B cell (primary cell): ENCODE data around the gene SNAP47. TPM values are rescaled to one million over a fixed set of nuclear protein-coding genes. Genes with fewer than 3 reads are reported as not detected.
A peak's percentile ranks its signal among the peaks of the same experiment; 100 is the strongest.

ENCODE experiments used
- ATAC-seq: fragments of 200-7000 bp; cut with Tn5 transposase; one replicate; pipeline ENCODE4 v1.10.0; 2021; ENCODE audit warnings: low read depth, mild to moderate bottlenecking, moderate number of reproducible peaks, moderate library complexity
- CTCF ChIA-PET: fragments of 350-600 bp; sonication (Branson Sonifier 250); formaldehyde crosslinking; loops from one replicate; lab custom pipeline; 2021; ENCODE audit warnings: antibody characterized with exemption, inconsistent platforms; lab: Charles Lee
- POLR2A ChIA-PET: fragments of 350-600 bp; sonication (Branson Sonifier 250); formaldehyde crosslinking; loops from one replicate; lab custom pipeline; 2021; ENCODE audit warnings: antibody characterized with exemption; lab: Charles Lee
- DNase-seq: peaks from one replicate; pipeline ENCODE4 v3.0.0; 2013
- H2AFZ ChIP-seq: 2 replicates; pipeline ENCODE4 v1.6.1; 2012; ENCODE audit warnings: mild to moderate bottlenecking, low read depth, low read length; ENCODE audit not compliant: insufficient read depth, poor library complexity, severe bottlenecking
- H3K27ac ChIP-seq, 2 donors: 1 replicate in 1 of 2; 2 replicates in 1 of 2; pipeline ENCODE4 v1.5.1; 2012 to 2013; ENCODE audit warnings: low read length in 2 of 2, mild to moderate bottlenecking in 2 of 2, moderate library complexity in 1 of 2
- H3K27me3 ChIP-seq, 4 experiments: fragments of 200-600 bp in 1 of 4; sonication (generic) in 1 of 4; replicated peaks in 1 of 4; 1 replicate in 2 of 4; 2 replicates in 2 of 4; pipeline versions ENCODE4 v1.6.1 to v1.7.0; 2013 to 2016; ENCODE audit warnings: low read length in 3 of 4, mild to moderate bottlenecking in 2 of 4, mixed read lengths in 1 of 4, moderate library complexity in 1 of 4; ENCODE audit not compliant: insufficient read depth in 4 of 4, control insufficient read depth in 3 of 4; ENCODE audit errors: control extremely low read depth in 1 of 4
- H3K36me3 ChIP-seq, 2 experiments: replicated peaks in 1 of 2; 1 replicate in 1 of 2; 2 replicates in 1 of 2; pipeline versions ENCODE4 v1.6.1 to v1.7.1; 2013; ENCODE audit warnings: low read length in 1 of 2; ENCODE audit not compliant: insufficient read depth in 2 of 2, control insufficient read depth in 1 of 2; ENCODE audit errors: control extremely low read depth in 1 of 2, extremely low read depth in 1 of 2
- H3K4me1 ChIP-seq, 2 donors: fragments of 200-600 bp in 1 of 2; sonication (generic) in 1 of 2; 1 replicate in 1 of 2; 2 replicates in 1 of 2; pipeline versions ENCODE4 v1.5.1 to v1.6.1; 2013 to 2017; ENCODE audit warnings: low read length in 2 of 2; ENCODE audit not compliant: control insufficient read depth in 2 of 2, insufficient read depth in 2 of 2
- H3K4me2 ChIP-seq: replicated peaks from 2 replicates; pipeline ENCODE3; 2012; ENCODE audit warnings: mild to moderate bottlenecking, low read depth, low read length; ENCODE audit not compliant: poor library complexity, severe bottlenecking
- H3K4me3 ChIP-seq, 5 experiments: fragments of 200-600 bp in 1 of 5; sonication (generic) in 1 of 5; 1 replicate in 3 of 5; 2 replicates in 2 of 5; pipeline versions ENCODE4 v1.5.1 to v1.7.0; 2011 to 2016; ENCODE audit warnings: low read length in 4 of 5, mild to moderate bottlenecking in 4 of 5, low read depth in 2 of 5, control low read depth in 1 of 5, moderate library complexity in 1 of 5; ENCODE audit not compliant: insufficient read depth in 1 of 5; ENCODE audit errors: control extremely low read depth in 1 of 5, extremely low read depth in 1 of 5
- H3K79me2 ChIP-seq: fragments of 200-600 bp; sonication (generic); one replicate; pipeline ENCODE4 v1.6.0; 2016; ENCODE audit warnings: low read length; ENCODE audit not compliant: control insufficient read depth, insufficient read depth
- H3K9ac ChIP-seq: fragments of 200-600 bp; sonication (generic); 2 replicates; pipeline ENCODE4 v1.6.1; 2017; ENCODE audit warnings: mild to moderate bottlenecking, low read length, moderate library complexity
- H3K9me3 ChIP-seq, 3 donors: one replicate each; pipeline versions ENCODE4 v1.6.1 to v1.7.1; 2013; ENCODE audit warnings: low read length in 2 of 3; ENCODE audit not compliant: control insufficient read depth in 2 of 3, insufficient read depth in 1 of 3; ENCODE audit errors: control extremely low read depth in 1 of 3
- H4K20me1 ChIP-seq: 2 replicates; pipeline ENCODE4 v1.6.0; 2012; ENCODE audit warnings: mild to moderate bottlenecking, low read length; ENCODE audit not compliant: insufficient read depth, control insufficient read depth, poor library complexity, severe bottlenecking
- H3K27ac Mint-ChIP-seq: one replicate; pipeline ENCODE4 v1.8.0; 2021; ENCODE audit warnings: mixed read lengths
- H3K27me3 Mint-ChIP-seq: one replicate; pipeline ENCODE4 v1.8.0; 2021; ENCODE audit warnings: mixed read lengths
- H3K4me1 Mint-ChIP-seq: one replicate; pipeline ENCODE4 v1.8.0; 2021; ENCODE audit warnings: mixed read lengths
- H3K4me3 Mint-ChIP-seq: one replicate; pipeline ENCODE4 v1.8.0; 2021; ENCODE audit warnings: mixed read lengths
- H3K9me3 Mint-ChIP-seq: one replicate; pipeline ENCODE4 v1.8.0; 2022; ENCODE audit warnings: mixed read lengths; ENCODE audit not compliant: insufficient read depth
- EZH2 ChIP-seq: IDR thresholded peaks from 2 replicates; pipeline ENCODE4 v1.6.1; 2012; ENCODE audit warnings: borderline replicate concordance, low read depth, mild to moderate bottlenecking, moderate library complexity, low read length; ENCODE audit not compliant: insufficient read depth, poor library complexity, severe bottlenecking
- WGBS: methylation state at CpG from one replicate; pipeline ENCODE4 v1.1.5; 2013; ENCODE audit warnings: missing lambda C conversion rate; ENCODE audit not compliant: insufficient coverage; 5-methylcytosine and 5-hydroxymethylcytosine counted together
- intact Hi-C: fragments of 100-400 bp; cut with micrococcal nuclease; formaldehyde crosslinking; loops from one replicate; pipeline ENCODE4 v1.10.0; 2022
- polyA plus RNA-seq: library from polyadenylated mRNA; depleted of rRNA; stranded (reverse); fragments of >200 nt; gene quantifications from 2 replicates; pipeline ENCODE4 v1.2.3, GENCODE V29; 2012
- total RNA-seq, 2 donors: library from RNA; stranded (reverse); fragments of 120-200 nt in 1 of 2; gene quantifications; 1 replicate in 1 of 2; 2 replicates in 1 of 2; pipeline versions ENCODE4 v1.2.3 to v1.2.4, GENCODE V29; 2013 to 2022
- TF ChIP-seq, protein P1 (sequence below): fragments of 200-600 bp; IDR thresholded peaks from one replicate; pipeline ENCODE4 v1.8.0; 2022; ENCODE audit warnings: antibody characterized with exemption, mild to moderate bottlenecking

Gene SNAP47
- total and polyA plus RNA-seq, 2 donors (not counting 1 experiment from before 2014, with no cell fraction given): 25.6 to 34.9 TPM

- H2AFZ ChIP-seq: no peak overlapping the region
- H3K27me3 ChIP-seq: no peaks in the 10 kb centered on the region
- Mint-ChIP-seq H3K27ac (no peak overlapping the region), H3K4me3 (no peak overlapping the region), H3K9me3 (no peaks in the 10 kb centered on the region), H3K4me1 (peaks cover 22% of the 10 kb centered on the region), H3K27me3 (no peaks in the 10 kb centered on the region)
- POLR2A ChIA-PET: interaction anchor here (1.2 kb wide), 1 partner anchor 316 kb away, joined by 3 read pairs; the partner anchor contains the start of gene ARF1
- H4K20me1 ChIP-seq: peaks cover 35% of the 10 kb centered on the region
- CTCF ChIA-PET: no interaction called here
- peaks cover 0 to 40% of the 10 kb centered on the region in 2 experiments for H3K36me3 ChIP-seq
- DNase-seq (no peak), ATAC-seq (no peak)
- peaks cover 3 to 23% of the 10 kb centered on the region in 2 donors for H3K4me1 ChIP-seq
- H3K4me2 ChIP-seq: peak overlapping the region; percentile 26
- peaks cover 15% of the 10 kb centered on the region for H3K79me2 ChIP-seq
- WGBS: 55% methylated on average over 18 of the region's 19 CpGs
- intact Hi-C loops: no loop called here
- TF ChIP-seq, protein P1, sequence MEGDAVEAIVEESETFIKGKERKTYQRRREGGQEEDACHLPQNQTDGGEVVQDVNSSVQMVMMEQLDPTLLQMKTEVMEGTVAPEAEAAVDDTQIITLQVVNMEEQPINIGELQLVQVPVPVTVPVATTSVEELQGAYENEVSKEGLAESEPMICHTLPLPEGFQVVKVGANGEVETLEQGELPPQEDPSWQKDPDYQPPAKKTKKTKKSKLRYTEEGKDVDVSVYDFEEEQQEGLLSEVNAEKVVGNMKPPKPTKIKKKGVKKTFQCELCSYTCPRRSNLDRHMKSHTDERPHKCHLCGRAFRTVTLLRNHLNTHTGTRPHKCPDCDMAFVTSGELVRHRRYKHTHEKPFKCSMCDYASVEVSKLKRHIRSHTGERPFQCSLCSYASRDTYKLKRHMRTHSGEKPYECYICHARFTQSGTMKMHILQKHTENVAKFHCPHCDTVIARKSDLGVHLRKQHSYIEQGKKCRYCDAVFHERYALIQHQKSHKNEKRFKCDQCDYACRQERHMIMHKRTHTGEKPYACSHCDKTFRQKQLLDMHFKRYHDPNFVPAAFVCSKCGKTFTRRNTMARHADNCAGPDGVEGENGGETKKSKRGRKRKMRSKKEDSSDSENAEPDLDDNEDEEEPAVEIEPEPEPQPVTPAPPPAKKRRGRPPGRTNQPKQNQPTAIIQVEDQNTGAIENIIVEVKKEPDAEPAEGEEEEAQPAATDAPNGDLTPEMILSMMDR: no peak
- TF ChIP-seq EZH2: no peak
- no peaks in the 10 kb centered on the region for H3K9me3 ChIP-seq
- H3K4me3 ChIP-seq: no peak overlapping the region
- no peak overlapping the region for H3K9ac ChIP-seq
- no peak overlapping the region for H3K27ac ChIP-seq
Measured at GRCh38 chr1:227766653-227767277, 31.5 kb downstream of the SNAP47 start.

DNA sequence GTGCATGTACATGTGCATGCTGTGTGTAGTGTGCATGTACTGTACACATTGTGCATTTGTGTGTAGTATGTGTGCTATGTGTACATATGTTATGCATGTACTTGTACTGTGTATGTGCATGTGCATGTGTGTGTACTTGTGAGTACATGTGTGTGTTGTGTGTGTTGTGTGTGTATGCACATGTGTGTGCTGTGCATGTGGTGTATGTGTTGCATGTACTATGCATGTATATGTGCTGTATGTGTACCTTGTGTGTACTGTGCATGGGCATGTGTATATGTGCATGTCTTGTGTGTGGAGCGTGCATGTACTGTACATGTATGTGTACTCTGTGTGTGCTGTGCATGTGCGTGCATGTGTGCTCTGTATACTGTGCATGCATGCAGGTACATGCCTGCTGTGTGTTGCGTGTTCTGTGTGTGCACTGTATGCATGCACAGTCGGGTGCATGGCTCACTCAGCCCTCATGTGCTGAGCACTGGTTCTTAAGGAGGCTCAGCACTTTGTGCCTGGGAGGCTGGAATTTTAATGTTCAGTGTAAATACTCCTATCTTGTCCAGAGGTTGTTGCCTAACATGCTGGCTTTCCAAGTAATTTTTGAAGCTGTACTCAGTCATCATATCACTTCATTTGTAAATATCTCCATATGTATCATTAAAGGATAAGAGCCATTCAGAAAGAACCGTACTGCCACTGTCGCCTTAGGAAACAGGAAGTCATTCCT lies 32.3 kb downstream of the SNAP47 start:
- H3K27ac ChIP-seq: no peak overlapping the region
- H4K20me1 ChIP-seq: peaks cover 31% of the 10 kb centered on the region
- no peak overlapping the region for H3K4me2 ChIP-seq
- WGBS: 100% methylated on average over 4 of the region's 6 CpGs
- ChIA-PET POLR2A (no interaction called here), CTCF (no interaction called here)
- intact Hi-C loops: no loop called here
- ATAC-seq (no peak), DNase-seq (no peak)
- H3K9me3 ChIP-seq: no peaks in the 10 kb centered on the region
- H3K27me3 Mint-ChIP-seq: no peaks in the 10 kb centered on the region
- TF ChIP-seq, protein P1: no peak
- no peak for TF ChIP-seq EZH2
- H3K79me2 ChIP-seq: peaks cover 15% of the 10 kb centered on the region
- H3K9ac ChIP-seq: no peak overlapping the region
- H3K4me3 ChIP-seq: no peak overlapping the region
- H3K27me3 ChIP-seq: no peaks in the 10 kb centered on the region
- peaks cover 19% of the 10 kb centered on the region for H3K4me1 Mint-ChIP-seq
- H3K36me3 ChIP-seq: peaks cover 0 to 40% of the 10 kb centered on the region in 2 experiments
- no peaks in the 10 kb centered on the region for H3K9me3 Mint-ChIP-seq
- peaks cover 2 to 17% of the 10 kb centered on the region in 2 donors for H3K4me1 ChIP-seq
- H3K27ac Mint-ChIP-seq: no peak overlapping the region
- no peak overlapping the region for H2AFZ ChIP-seq
- H3K4me3 Mint-ChIP-seq: no peak overlapping the region
